ENCODE results near the gene GTPBP3. TPM values are rescaled to one million over a fixed set of nuclear protein-coding genes. Genes with fewer than 3 reads are reported as not detected.

The GTPBP3 gene
- total RNA-seq, 2 experiments from 2014 or later: 30.9 to 41.3 TPM

DNA sequence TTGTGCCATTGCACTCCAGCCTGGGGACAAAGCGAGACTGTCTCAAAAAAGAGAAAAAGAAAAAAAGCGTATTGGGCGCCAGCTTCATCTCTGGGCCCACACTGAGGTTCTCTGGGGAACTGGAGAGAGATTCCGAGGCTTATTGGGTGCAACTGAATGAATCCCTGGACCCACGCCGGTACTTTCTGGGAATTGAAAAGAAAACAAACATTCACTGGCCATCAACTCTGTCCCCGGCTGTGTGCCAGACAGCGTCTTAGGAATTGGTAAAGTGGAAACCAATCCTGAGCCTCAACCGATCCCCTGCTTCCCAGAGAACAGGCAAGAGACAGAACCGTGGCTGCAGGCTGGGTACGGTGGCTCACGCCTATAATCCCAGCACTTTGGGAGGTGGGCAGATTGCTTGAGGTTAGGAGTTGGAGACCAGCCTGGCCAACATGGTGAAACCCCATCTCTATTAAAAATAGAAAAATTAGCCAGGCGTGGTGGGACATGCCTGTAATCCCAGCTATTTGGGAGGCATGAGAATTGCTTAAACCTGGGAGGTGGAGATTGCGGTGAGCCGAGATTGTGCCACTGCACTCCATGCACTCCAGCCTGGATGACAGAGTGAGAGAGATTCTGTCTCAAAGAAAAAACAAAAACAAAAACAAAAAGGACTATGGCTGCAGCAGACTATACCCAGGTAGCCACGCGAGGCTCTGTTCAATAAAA, 11.3 kb upstream of the GTPBP3 start:
- H3K36me3 Mint-ChIP-seq (ENCODE audit: low read depth): peaks cover 13% of the 10 kb centered on the region
- H3K4me1 Mint-ChIP-seq: peaks cover 15% of the 10 kb centered on the region
- CTCF ChIA-PET: interaction anchor here (1.5 to 2.7 kb wide), 3 partner anchors 8 to 33 kb away, joined by 3 to 7 read pairs (median 7); partner anchors contain the start of gene DDA1
- peaks cover 13% of the 10 kb centered on the region for H3K27me3 Mint-ChIP-seq
- DNase-seq: no peak
- H3K4me3 Mint-ChIP-seq: no peak overlapping the region
- POLR2A ChIA-PET: no interaction called here
- H3K27ac Mint-ChIP-seq: no peak overlapping the region
- H3K9me3 Mint-ChIP-seq: no peaks in the 10 kb centered on the region

DNA sequence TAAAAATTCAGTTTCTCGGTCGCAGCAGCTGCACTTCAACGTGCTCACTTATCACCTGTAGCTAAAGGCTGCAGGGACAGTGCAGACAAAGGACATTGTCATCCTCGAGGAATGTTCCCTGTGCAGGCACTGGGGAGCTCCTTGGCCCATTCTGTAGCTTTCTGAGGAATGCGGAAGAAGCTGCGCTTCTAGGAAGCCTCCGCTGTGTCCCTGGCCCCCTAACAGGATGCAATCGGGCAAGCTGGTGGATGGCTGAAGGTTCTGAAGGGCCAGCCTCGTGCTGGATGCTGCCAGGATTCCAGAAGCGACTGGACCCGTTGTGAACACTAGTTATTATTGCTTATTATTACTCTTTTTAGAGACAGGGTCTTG, 10.8 kb upstream of the GTPBP3 start:
- POLR2A ChIA-PET: no interaction called here
- Mint-ChIP-seq H3K4me3 (no peak overlapping the region), H3K4me1 (peaks cover 15% of the 10 kb centered on the region), H3K27ac (no peak overlapping the region), H3K36me3 (ENCODE audit: low read depth) (peaks cover 12% of the 10 kb centered on the region), H3K9me3 (no peaks in the 10 kb centered on the region), H3K27me3 (peaks cover 13% of the 10 kb centered on the region)
- no peak for DNase-seq
- CTCF ChIA-PET: interaction anchor here (0.6 to 2.7 kb wide), 7 partner anchors 9 to 34 kb away, joined by 3 to 7 read pairs (median 4); partner anchors contain the start of gene DDA1

DNA sequence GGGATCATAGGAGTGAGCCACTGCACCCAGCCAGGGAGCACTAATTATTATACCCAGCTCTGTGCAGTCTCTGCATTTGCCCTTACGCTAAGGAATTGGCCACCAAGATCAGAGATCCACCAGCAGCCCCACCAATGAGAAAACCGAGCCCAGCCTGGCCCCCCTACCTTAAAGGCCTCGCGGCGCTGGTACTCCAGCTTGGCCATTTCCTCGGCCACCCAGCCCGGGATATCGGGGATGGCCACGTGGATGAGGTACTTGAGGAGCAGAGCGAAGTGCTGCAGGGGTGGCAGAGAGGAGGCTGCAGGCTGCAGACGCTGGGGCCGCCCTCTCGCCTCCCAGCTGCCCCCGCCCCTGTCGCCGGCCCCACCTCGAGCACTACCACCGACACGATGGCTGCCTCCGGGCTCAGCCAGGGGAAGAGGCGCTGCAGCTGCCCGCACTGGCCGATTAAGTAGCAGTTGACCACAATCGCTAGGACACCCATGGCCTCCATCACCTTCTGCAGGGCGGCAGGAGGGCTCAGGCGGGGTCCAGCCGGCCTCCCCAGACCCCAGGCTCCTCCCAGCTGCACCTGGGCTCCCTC, 10.2 kb upstream of the GTPBP3 start:
- Mint-ChIP-seq H3K36me3 (ENCODE audit: low read depth) (peaks cover 12% of the 10 kb centered on the region), H3K27ac (no peak overlapping the region), H3K27me3 (peaks cover 13% of the 10 kb centered on the region), H3K4me3 (no peak overlapping the region), H3K9me3 (no peaks in the 10 kb centered on the region), H3K4me1 (peaks cover 15% of the 10 kb centered on the region)
- CTCF ChIA-PET: interaction anchor here (0.6 to 2.7 kb wide), 7 partner anchors 9 to 34 kb away, joined by 3 to 7 read pairs (median 4); partner anchors contain the start of gene DDA1
- POLR2A ChIA-PET: no interaction called here
- no peak for DNase-seq

- peaks cover 13% of the 10 kb centered on the region for H3K27me3 Mint-ChIP-seq
- H3K27ac Mint-ChIP-seq: no peak overlapping the region
- peaks cover 10% of the 10 kb centered on the region for H3K36me3 Mint-ChIP-seq (ENCODE audit: low read depth)
- H3K4me1 Mint-ChIP-seq: peaks cover 19% of the 10 kb centered on the region
- peak; percentile 46 for DNase-seq
- H3K9me3 Mint-ChIP-seq: no peaks in the 10 kb centered on the region
- ChIA-PET POLR2A (no interaction called here), CTCF (interaction anchor here (1.0 to 2.7 kb wide), 7 partner anchors 10 to 35 kb away, joined by 3 to 7 read pairs (median 4); partner anchors contain the start of genes DDA1 and MRPL34)
- H3K4me3 Mint-ChIP-seq: peak overlapping the region; percentile 45
Observed at GRCh38 chr19:17327654-17328516, 9.5 kb upstream of the GTPBP3 start.

- Mint-ChIP-seq H3K4me3 (peak overlapping the region; percentile 45), H3K27me3 (peaks cover 13% of the 10 kb centered on the region), H3K4me1 (peaks cover 23% of the 10 kb centered on the region), H3K9me3 (no peaks in the 10 kb centered on the region), H3K27ac (no peak overlapping the region), H3K36me3 (ENCODE audit: low read depth) (peaks cover 13% of the 10 kb centered on the region)
- DNase-seq: no peak
- POLR2A ChIA-PET: no interaction called here
- CTCF ChIA-PET: interaction anchor here (1.0 to 2.7 kb wide), 2 partner anchors 11 to 23 kb away, joined by 3 to 7 read pairs; partner anchors contain the start of gene MRPL34
Observed at GRCh38 chr19:17328517-17329365, 8.6 kb upstream of the GTPBP3 start.

GRCh38 chr19:17329366-17330261, 7.7 kb upstream of the GTPBP3 start:
- DNase-seq: no peak
- POLR2A ChIA-PET: no interaction called here
- H3K4me3 Mint-ChIP-seq: peak overlapping the region; percentile 30
- CTCF ChIA-PET: interaction anchor here (0.6 to 1.9 kb wide), 6 partner anchors 10 to 190 kb away, joined by 3 to 4 read pairs (median 3); partner anchors contain the start of genes DDA1 and MRPL34
- peaks cover 16% of the 10 kb centered on the region for H3K36me3 Mint-ChIP-seq (ENCODE audit: low read depth)
- no peaks in the 10 kb centered on the region for H3K9me3 Mint-ChIP-seq
- H3K27me3 Mint-ChIP-seq: peaks cover 13% of the 10 kb centered on the region
- peaks cover 26% of the 10 kb centered on the region for H3K4me1 Mint-ChIP-seq
- H3K27ac Mint-ChIP-seq: no peak overlapping the region

DNA sequence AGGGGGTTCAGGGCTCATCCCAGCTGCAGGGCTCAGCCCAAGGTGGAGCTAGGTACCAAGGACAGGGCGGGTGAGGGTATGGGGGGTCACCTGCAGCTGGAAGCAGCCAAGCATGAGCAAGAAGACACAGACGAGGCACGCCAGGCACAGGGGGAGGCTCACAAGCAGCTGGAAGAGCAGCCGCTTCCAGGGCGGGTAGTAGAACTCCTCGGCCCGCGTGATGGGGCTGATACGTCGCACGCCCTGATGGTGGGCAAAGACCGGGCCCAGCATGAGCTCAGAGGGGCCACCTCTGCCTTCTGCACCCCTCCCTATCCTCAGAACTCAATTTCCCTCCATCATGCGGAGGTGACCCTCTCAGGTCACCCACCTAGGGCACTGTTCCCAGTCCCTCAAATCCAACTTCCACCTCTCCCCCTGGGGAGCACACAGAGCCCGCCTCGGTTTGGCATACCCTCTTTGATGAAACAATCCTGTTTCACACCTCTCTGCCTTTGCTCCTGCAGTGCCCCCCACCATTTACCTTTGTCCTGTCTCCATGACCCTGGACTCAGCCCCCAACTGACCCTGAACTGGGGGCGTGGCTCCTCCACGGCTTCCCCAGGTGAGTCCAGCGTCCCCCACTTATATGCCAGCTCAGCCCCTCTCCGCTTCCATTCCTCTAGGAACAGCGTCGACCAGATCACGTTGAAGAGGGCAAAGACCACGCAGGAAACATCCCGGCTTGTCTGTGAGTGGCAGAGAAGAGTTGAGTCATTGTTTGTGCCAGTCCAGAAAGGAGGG, 6.9 kb upstream of the GTPBP3 start:
- CTCF ChIA-PET: interaction anchor here (0.5 to 1.9 kb wide), 7 partner anchors 10 to 189 kb away, joined by 3 to 4 read pairs (median 3); partner anchors contain the start of gene DDA1
- DNase-seq: no peak
- Mint-ChIP-seq H3K4me3 (no peak overlapping the region), H3K27me3 (peaks cover 13% of the 10 kb centered on the region), H3K9me3 (no peaks in the 10 kb centered on the region), H3K27ac (no peak overlapping the region), H3K36me3 (ENCODE audit: low read depth) (peaks cover 16% of the 10 kb centered on the region), H3K4me1 (peaks cover 33% of the 10 kb centered on the region)
- POLR2A ChIA-PET: no interaction called here

- ChIA-PET POLR2A (no interaction called here), CTCF (interaction anchor here (0.9 to 1.9 kb wide), 4 partner anchors 9 to 22 kb away, joined by 3 to 4 read pairs (median 4); partner anchors contain the start of gene DDA1)
- Mint-ChIP-seq H3K4me1 (peaks cover 37% of the 10 kb centered on the region), H3K27ac (no peak overlapping the region), H3K9me3 (no peaks in the 10 kb centered on the region), H3K4me3 (no peak overlapping the region), H3K27me3 (peaks cover 13% of the 10 kb centered on the region), H3K36me3 (ENCODE audit: low read depth) (peaks cover 16% of the 10 kb centered on the region)
- DNase-seq: no peak
Observed at GRCh38 chr19:17331045-17331558, 6.3 kb upstream of the GTPBP3 start.

DNA sequence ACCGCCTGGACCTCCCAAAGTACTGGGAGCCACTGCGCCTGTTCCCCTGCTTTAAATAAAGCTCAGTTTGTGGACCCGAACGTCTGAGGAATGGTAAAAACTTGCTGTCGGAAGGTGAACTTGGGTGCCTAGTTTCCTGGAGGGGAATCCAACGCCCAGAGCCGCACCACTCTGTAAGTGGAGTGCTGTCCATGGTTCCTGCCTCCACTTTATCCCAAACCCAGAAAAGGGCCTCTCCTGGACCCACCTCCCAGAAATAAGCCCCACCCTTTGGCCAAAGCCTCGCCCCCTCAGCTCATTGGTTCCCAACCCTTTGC, 5.0 kb upstream of the GTPBP3 start:
- H3K36me3 Mint-ChIP-seq (ENCODE audit: low read depth): peaks cover 16% of the 10 kb centered on the region
- no peaks in the 10 kb centered on the region for H3K9me3 Mint-ChIP-seq
- peaks cover 42% of the 10 kb centered on the region for H3K4me1 Mint-ChIP-seq
- ChIA-PET CTCF (interaction anchor here (0.6 to 2.2 kb wide), 9 partner anchors 8 to 416 kb away, joined by 3 to 7 read pairs (median 3); partner anchors contain the start of gene MRPL34), POLR2A (no interaction called here)
- H3K4me3 Mint-ChIP-seq: no peak overlapping the region
- peaks cover 13% of the 10 kb centered on the region for H3K27me3 Mint-ChIP-seq
- H3K27ac Mint-ChIP-seq: no peak overlapping the region
- no peak for DNase-seq

- DNase-seq: peak; percentile 55
- Mint-ChIP-seq H3K36me3 (ENCODE audit: low read depth) (peaks cover 16% of the 10 kb centered on the region), H3K4me1 (peaks cover 43% of the 10 kb centered on the region), H3K9me3 (no peaks in the 10 kb centered on the region), H3K4me3 (peak overlapping the region; percentile 54), H3K27ac (no peak overlapping the region), H3K27me3 (peaks cover 13% of the 10 kb centered on the region)
- CTCF ChIA-PET: interaction anchor here (0.5 to 2.2 kb wide), 14 partner anchors 9 to 73 kb away, joined by 3 to 7 read pairs (median 4); partner anchors contain the start of genes DDA1 and MRPL34
- POLR2A ChIA-PET: no interaction called here
Observed at GRCh38 chr19:17332677-17333581, 4.4 kb upstream of the GTPBP3 start.
